Measurements from ENCODE around the gene SPRED3. TPM values are rescaled to one million over a fixed set of nuclear protein-coding genes. Genes with fewer than 3 reads are reported as not detected.
"Not testable (repeated sequence)": the region's sequence is repeated elsewhere in the genome, so short reads cannot be mapped to it uniquely, and the experiment has no call there.

SPRED3 gene, protein sequence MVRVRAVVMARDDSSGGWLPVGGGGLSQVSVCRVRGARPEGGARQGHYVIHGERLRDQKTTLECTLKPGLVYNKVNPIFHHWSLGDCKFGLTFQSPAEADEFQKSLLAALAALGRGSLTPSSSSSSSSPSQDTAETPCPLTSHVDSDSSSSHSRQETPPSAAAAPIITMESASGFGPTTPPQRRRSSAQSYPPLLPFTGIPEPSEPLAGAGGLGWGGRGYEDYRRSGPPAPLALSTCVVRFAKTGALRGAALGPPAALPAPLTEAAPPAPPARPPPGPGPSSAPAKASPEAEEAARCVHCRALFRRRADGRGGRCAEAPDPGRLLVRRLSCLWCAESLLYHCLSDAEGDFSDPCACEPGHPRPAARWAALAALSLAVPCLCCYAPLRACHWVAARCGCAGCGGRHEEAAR
- polyA plus RNA-seq: 4.9 and 13.7 TPM in 2 replicates
- polyA minus RNA-seq: 6.3 TPM in 2 replicates

DNA sequence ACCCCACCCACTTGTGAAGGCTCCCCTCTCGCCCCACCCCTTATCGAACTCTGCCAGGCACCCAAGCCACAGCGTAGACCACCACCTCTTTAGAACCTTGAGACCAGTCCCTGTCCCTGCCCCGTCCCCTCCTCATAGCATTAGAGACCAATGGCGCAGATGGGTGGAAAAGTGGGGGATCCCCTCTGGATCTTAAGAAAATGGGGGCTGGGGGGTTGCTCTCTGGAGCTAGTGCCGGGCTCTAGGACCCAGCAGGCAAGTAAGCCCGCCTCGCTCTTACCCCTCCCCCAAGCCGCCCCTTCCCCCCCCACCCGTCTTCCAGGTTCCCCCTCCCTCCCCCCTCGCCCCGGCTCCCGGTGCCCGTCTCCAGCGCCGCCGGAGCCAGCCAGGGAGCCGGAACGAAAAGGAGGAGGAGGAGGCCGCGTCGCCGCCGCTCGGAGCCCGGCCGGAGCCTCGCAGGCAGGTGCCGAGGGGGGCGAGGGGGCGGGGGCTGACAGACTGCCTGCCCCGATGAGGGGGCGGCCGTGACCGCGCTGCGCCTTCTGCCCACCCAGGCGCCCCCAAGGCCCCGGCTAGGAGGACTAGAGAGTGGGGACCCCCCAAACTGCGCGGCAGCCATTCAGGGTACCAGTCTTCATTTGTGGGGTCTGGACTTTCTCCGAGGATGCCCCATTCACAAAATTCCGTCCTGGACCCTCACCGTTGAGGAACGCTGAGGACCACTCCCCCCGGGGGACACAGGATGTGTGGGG, at the start of gene SPRED3:
TSS of gene SPRED3 (plus strand) at position 349 of the 752 bp plus-strand sequence. CDS start 1,606 bp downstream, outside the sequence.
- H3K27ac ChIP-seq (ENCODE audit: low read length): peak within 1 kb of the TSS; percentile 100

DNA sequence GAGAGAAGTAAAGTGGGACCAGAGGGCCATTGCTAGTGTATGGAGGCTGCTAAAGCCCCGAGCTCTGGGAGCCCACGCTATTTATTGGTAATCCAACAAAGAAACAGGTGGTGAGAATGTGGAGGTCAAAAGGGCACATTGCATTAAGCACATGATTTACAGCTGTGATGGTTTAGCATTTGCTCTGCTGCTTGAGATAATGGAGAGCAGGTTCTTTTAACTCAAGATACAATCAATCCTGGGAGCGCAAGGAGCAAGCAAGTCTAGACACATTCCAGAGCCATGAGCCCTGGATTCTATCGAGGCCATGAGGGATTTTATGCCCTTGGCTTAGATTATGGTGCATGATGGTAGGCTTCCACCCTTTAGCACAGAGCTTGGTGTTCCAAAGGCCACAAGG, 49.5 kb upstream of the SPRED3 start:
- H3F3A ChIP-seq (ENCODE audit: insufficient read depth, low read length, poor library complexity, severe bottlenecking); H3K27ac ChIP-seq (ENCODE audit: low read length); H3K36me3 ChIP-seq (ENCODE audit: insufficient read depth, low read length); H4K20me1 ChIP-seq (ENCODE audit: insufficient read depth); H2AFZ ChIP-seq (ENCODE audit: low read depth, low read length); H3K9me2 ChIP-seq (ENCODE audit: insufficient read depth, low read length); H3K9ac ChIP-seq (ENCODE audit: low read length); H3K79me2 ChIP-seq (replicated peaks; ENCODE audit: insufficient read depth, low read length); H3K4me3 ChIP-seq (ENCODE audit: low read length); H3K4me2 ChIP-seq (ENCODE audit: low read length); H3K9me3 ChIP-seq (ENCODE audit: low read length); H3K27me3 ChIP-seq (ENCODE audit: insufficient read depth, low read depth, low read length): not testable (repeated sequence)

More for the DNA sequence above, at the start of gene SPRED3:
- Histone ChIP-seq H2AFZ (ENCODE audit: low read depth, low read length) (peak within 1 kb of the TSS; percentile 62), H3K9me3 (ENCODE audit: low read length) (no peaks in the 10 kb centered on the region), H3K9me2 (ENCODE audit: insufficient read depth, low read length) (no peaks in the 10 kb centered on the region), H4K20me1 (ENCODE audit: insufficient read depth) (no peaks in the 10 kb centered on the region), H3K4me3 (ENCODE audit: low read length) (peak within 1 kb of the TSS; percentile 98), H3K36me3 (ENCODE audit: insufficient read depth, low read length) (peaks cover 6% of the 10 kb centered on the region), H3F3A (ENCODE audit: insufficient read depth, low read length, poor library complexity, severe bottlenecking) (no peaks in the 10 kb centered on the region), H3K4me2 (ENCODE audit: low read length) (peak within 1 kb of the TSS; percentile 65), H3K27me3 (ENCODE audit: insufficient read depth, low read depth, low read length) (no peaks in the 10 kb centered on the region), H3K79me2 (replicated peaks; ENCODE audit: insufficient read depth, low read length) (peaks cover 14% of the 10 kb centered on the region), H3K9ac (ENCODE audit: low read length) (peak within 1 kb of the TSS; percentile 100)
- no peak for TF ChIP-seq EZH2 (IDR thresholded peaks at IDR 0.05; ENCODE audit: borderline replicate concordance, insufficient read depth, low read length, poor library complexity, severe bottlenecking)
- TF ChIP-seq POLR2AphosphoS5 (IDR thresholded peaks at IDR 0.05): peak; percentile 42

- H3K27me3 ChIP-seq (ENCODE audit: insufficient read depth, low read depth, low read length): no peaks in the 10 kb centered on the region
- H2AFZ ChIP-seq (ENCODE audit: low read depth, low read length): no peak overlapping the region
- no peak overlapping the region for H3K9ac ChIP-seq (ENCODE audit: low read length)
- no peaks in the 10 kb centered on the region for H4K20me1 ChIP-seq (ENCODE audit: insufficient read depth)
- H3K4me3 ChIP-seq (ENCODE audit: low read length): no peak overlapping the region
- H3K79me2 ChIP-seq (replicated peaks; ENCODE audit: insufficient read depth, low read length): peaks cover 3% of the 10 kb centered on the region
- no peak overlapping the region for H3K27ac ChIP-seq (ENCODE audit: low read length)
- H3F3A ChIP-seq (ENCODE audit: insufficient read depth, low read length, poor library complexity, severe bottlenecking): no peaks in the 10 kb centered on the region
- no peaks in the 10 kb centered on the region for H3K9me3 ChIP-seq (ENCODE audit: low read length)
- H3K9me2 ChIP-seq (ENCODE audit: insufficient read depth, low read length): no peaks in the 10 kb centered on the region
- no peak overlapping the region for H3K4me2 ChIP-seq (ENCODE audit: low read length)
- TF ChIP-seq RAD21 (conservative IDR thresholded peaks at IDR 0.05) (no peak), REST (IDR thresholded peaks at IDR 0.05; ENCODE audit: borderline replicate concordance) (no peak), EZH2 (IDR thresholded peaks at IDR 0.05; ENCODE audit: borderline replicate concordance, insufficient read depth, low read length, poor library complexity, severe bottlenecking) (no peak), TAF1 (IDR thresholded peaks at IDR 0.05; ENCODE audit: low read depth) (no peak), POLR2AphosphoS5 (IDR thresholded peaks at IDR 0.05) (no peak), EP300 (conservative IDR thresholded peaks at IDR 0.05; ENCODE audit: poor library complexity, severe bottlenecking) (no peak), MXI1 (conservative IDR thresholded peaks at IDR 0.05; ENCODE audit: poor library complexity, severe bottlenecking) (no peak)
- H3K36me3 ChIP-seq (ENCODE audit: insufficient read depth, low read length): no peaks in the 10 kb centered on the region
Observed at GRCh38 chr19:38340927-38341326, 47.6 kb upstream of the SPRED3 start.

Measured in neural cell (in vitro differentiated cells).